Measurements from ENCODE around the gene TREML4. TPM values are rescaled to one million over a fixed set of nuclear protein-coding genes. Genes with fewer than 3 reads are reported as not detected.

The TREML4 gene
- total RNA-seq, 2 donors from 2014 or later, result not detected

DNA sequence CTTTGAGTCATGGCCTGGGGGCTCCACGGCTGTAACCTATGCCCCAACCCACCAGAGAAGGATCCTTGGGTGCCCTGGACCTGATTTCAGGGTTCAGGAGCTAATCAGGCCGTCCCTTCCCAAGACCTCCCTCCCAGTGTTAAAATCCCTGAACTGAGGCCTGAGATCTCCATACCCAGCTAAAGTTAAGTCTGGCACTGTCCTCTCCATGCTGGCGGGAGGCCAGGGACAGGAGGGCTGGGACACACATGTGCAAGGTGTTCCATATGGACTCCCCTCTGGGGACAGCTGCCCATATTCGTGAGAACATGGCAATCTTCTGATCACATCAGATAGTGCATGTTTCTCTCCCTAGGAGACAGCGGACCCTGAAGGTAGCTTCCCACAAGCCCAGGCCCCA, 11.5 kb upstream of the TREML4 start:
- no peak for DNase-seq (ENCODE audit: low spot score)
- ATAC-seq (ENCODE audit: insufficient number of reproducible peaks, low FRiP score, low read depth), result no peak
- no peaks in the 10 kb centered on the region for H3K4me1 ChIP-seq (ENCODE audit: control insufficient read depth in 1 of 2, low read depth in 2 of 2)
- no peaks in the 10 kb centered on the region for H3K27me3 ChIP-seq (replicated peaks; ENCODE audit: insufficient read depth)
- TF ChIP-seq CTCF (IDR thresholded peaks at IDR 0.05), result no peak
- H3K4me3 ChIP-seq, result no peak overlapping the region
- no peak overlapping the region for H3K27ac ChIP-seq
- peaks cover 12% of the 10 kb centered on the region for H3K9me3 ChIP-seq
- H3K36me3 ChIP-seq, result no peaks in the 10 kb centered on the region

DNA sequence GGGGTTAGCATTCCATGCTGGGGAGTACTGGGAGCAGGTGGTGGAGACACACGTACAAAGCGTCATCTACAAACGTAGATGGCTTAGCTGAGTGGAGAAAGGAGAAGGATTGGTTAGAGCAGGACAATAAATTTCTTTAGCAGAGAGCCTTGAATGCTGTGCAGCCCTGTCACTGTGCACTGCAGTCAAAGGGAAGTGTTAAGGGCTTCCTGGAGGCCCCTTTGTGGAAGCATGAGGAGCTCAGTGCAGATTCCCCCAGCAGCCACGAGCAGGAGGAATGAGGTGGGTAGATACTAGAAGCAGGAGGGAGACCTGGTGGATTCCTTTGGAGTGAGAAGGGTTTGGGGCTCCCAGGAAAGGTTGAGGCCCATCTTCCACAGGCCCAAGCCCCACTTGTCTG, 6.1 kb upstream of the TREML4 start:
- TF ChIP-seq CTCF (IDR thresholded peaks at IDR 0.05), result no peak
- Histone ChIP-seq H3K27ac (no peak overlapping the region), H3K36me3 (no peaks in the 10 kb centered on the region), H3K27me3 (replicated peaks; ENCODE audit: insufficient read depth) (no peaks in the 10 kb centered on the region), H3K4me1 (ENCODE audit: control insufficient read depth in 1 of 2, low read depth in 2 of 2) (no peaks in the 10 kb centered on the region), H3K9me3 (peaks cover 7% of the 10 kb centered on the region), H3K4me3 (no peak overlapping the region)
- ATAC-seq (ENCODE audit: insufficient number of reproducible peaks, low FRiP score, low read depth) (no peak), DNase-seq (ENCODE audit: low spot score) (no peak)

DNA sequence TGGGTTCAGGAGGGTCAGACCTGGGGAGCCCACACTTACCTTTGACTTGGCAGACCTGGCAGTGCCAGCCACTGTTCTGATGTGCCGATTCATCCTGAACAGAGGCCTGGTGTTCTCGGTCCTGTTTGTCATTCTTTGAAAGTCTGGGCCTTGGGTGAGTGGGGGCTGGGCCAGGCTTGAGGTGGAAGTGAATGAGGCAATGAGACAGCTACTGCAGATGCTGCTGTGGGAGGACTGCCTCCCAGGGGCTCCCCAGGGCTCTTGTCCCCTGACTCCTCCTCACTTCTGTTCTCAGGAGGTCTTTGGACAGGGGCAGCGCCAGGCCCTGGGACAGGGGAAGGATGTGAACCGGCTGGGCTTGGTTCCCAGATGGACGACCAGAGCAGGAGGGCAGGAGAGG, 5.6 kb upstream of the TREML4 start:
- Histone ChIP-seq H3K36me3 (no peaks in the 10 kb centered on the region), H3K4me3 (no peak overlapping the region), H3K4me1 (ENCODE audit: control insufficient read depth in 1 of 2, low read depth in 2 of 2) (no peaks in the 10 kb centered on the region), H3K9me3 (peaks cover 7% of the 10 kb centered on the region), H3K27me3 (replicated peaks; ENCODE audit: insufficient read depth) (no peaks in the 10 kb centered on the region), H3K27ac (no peak overlapping the region)
- DNase-seq (ENCODE audit: low spot score) (no peak), ATAC-seq (ENCODE audit: insufficient number of reproducible peaks, low FRiP score, low read depth) (no peak)
- no peak for TF ChIP-seq CTCF (IDR thresholded peaks at IDR 0.05)

DNA sequence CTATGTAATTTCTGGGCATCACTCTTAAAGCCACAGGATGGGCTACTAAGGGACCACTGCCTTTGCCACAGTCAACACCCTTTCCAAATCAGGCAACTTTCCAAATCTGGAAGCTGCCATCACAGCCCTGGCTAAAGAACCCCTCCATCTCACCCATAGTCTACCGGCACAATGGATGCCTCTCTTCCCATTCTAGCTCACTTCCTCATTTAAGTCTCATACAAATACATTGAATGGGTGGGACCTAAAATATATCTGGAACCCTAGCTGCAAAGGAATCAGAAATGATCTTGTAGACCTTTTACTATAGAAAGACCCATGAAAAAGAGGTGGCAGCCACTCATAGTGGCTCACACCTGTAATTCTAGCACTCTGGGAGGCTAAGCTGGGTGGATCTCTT, 3.3 kb upstream of the TREML4 start:
- no peak overlapping the region for H3K4me3 ChIP-seq
- DNase-seq (ENCODE audit: low spot score) (no peak), ATAC-seq (ENCODE audit: insufficient number of reproducible peaks, low FRiP score, low read depth) (no peak)
- H3K27ac ChIP-seq, result no peak overlapping the region
- no peaks in the 10 kb centered on the region for H3K36me3 ChIP-seq
- peaks cover 3% of the 10 kb centered on the region for H3K9me3 ChIP-seq
- no peaks in the 10 kb centered on the region for H3K4me1 ChIP-seq (ENCODE audit: control insufficient read depth in 1 of 2, low read depth in 2 of 2)
- no peaks in the 10 kb centered on the region for H3K27me3 ChIP-seq (replicated peaks; ENCODE audit: insufficient read depth)
- no peak for TF ChIP-seq CTCF (IDR thresholded peaks at IDR 0.05)

DNA sequence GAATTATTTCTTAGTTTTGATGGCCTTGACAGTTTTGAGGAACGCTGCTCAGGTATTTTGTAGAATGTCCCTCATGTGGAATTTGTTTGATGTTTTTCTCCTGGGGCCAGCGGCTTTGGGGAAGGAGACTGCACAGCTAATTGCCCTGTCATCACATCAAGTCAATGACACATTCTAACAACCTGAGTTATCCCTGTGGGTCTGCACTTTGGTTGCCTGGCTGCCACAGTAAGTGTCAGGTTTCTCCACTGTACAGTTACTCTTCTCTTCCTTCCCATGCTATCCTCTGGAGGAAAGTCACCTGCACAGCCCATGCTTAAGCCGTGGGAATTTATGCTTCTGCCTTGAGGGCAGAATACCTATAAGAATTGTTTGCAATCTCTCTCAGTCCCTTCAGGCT, 1.4 kb upstream of the TREML4 start:
- TF ChIP-seq CTCF (IDR thresholded peaks at IDR 0.05), result no peak
- no peak for DNase-seq (ENCODE audit: low spot score)
- ATAC-seq (ENCODE audit: insufficient number of reproducible peaks, low FRiP score, low read depth), result no peak
- no peak overlapping the region for H3K27ac ChIP-seq
- H3K27me3 ChIP-seq (replicated peaks; ENCODE audit: insufficient read depth), result no peaks in the 10 kb centered on the region
- no peaks in the 10 kb centered on the region for H3K9me3 ChIP-seq
- no peaks in the 10 kb centered on the region for H3K36me3 ChIP-seq
- no peaks in the 10 kb centered on the region for H3K4me1 ChIP-seq (ENCODE audit: control insufficient read depth in 1 of 2, low read depth in 2 of 2)
- H3K4me3 ChIP-seq, result no peak overlapping the region

Measured in thoracic aorta (tissue), 2 donors.